SJSA1 (cell line): Measurements from ENCODE around the gene RTP1. TPM values are rescaled to one million over a fixed set of nuclear protein-coding genes. Genes with fewer than 3 reads are reported as not detected.
"Not testable (repeated sequence)": the region's sequence is repeated elsewhere in the genome, so short reads cannot be mapped to it uniquely, and the experiment has no call there.

ENCODE experiments used
- DNase-seq, 2 experiments: peaks; one replicate each; pipeline ENCODE4 v3.0.0-alpha.2; 2015 to 2020; ENCODE audit warnings: low spot score in 2 of 2, low read depth in 1 of 2
- H3K27ac ChIP-seq: fragments of 250-450 bp; sonication (Bioruptor Pico); 2 replicates; pipeline ENCODE4 v1.5.1; 2020; ENCODE audit warnings: mild to moderate bottlenecking, moderate library complexity
- H3K27me3 ChIP-seq: fragments of 250-450 bp; sonication (Bioruptor Pico); replicated peaks from 2 replicates; pipeline ENCODE4 v1.5.1; 2020; ENCODE audit warnings: mild to moderate bottlenecking, moderate library complexity
- H3K36me3 ChIP-seq: fragments of 250-450 bp; sonication (Bioruptor Pico); 2 replicates; pipeline ENCODE4 v1.5.1; 2020; ENCODE audit warnings: mild to moderate bottlenecking
- H3K4me1 ChIP-seq: fragments of 250-450 bp; sonication (Bioruptor Pico); replicated peaks from 2 replicates; pipeline ENCODE4 v1.6.1; 2021; ENCODE audit warnings: mild to moderate bottlenecking
- H3K4me3 ChIP-seq: fragments of 250-450 bp; sonication (Bioruptor Pico); 2 replicates; pipeline ENCODE4 v1.5.1; 2020; ENCODE audit warnings: mild to moderate bottlenecking
- H3K9me3 ChIP-seq: fragments of 250-450 bp; sonication (Bioruptor Pico); replicated peaks from 2 replicates; pipeline ENCODE4 v1.5.1; 2020; ENCODE audit warnings: mild to moderate bottlenecking
- total RNA-seq: library from RNA; depleted of rRNA; stranded (reverse); fragments of >200 nt; shearing (Covaris generic); gene quantifications from 2 replicates; pipeline ENCODE4 v1.2.3, GENCODE V29; 2014; rRNA removed

The RTP1 gene
- total RNA-seq, 1 experiment from 2014 or later = not detected

GRCh38 chr3:187237741-187238140 is 40.5 kb downstream of the RTP1 start:
- Histone ChIP-seq H3K9me3 (no peaks in the 10 kb centered on the region), H3K4me1 (no peaks in the 10 kb centered on the region), H3K36me3 (no peaks in the 10 kb centered on the region), H3K27me3 (no peaks in the 10 kb centered on the region), H3K4me3 (no peak overlapping the region), H3K27ac (no peak overlapping the region)
- DNase-seq = no peak

GRCh38 chr3:187238239-187238638 is 41.0 kb downstream of the RTP1 start:
- Histone ChIP-seq H3K4me1 (no peaks in the 10 kb centered on the region), H3K27ac (no peak overlapping the region), H3K9me3 (no peaks in the 10 kb centered on the region), H3K27me3 (no peaks in the 10 kb centered on the region), H3K4me3 (no peak overlapping the region), H3K36me3 (no peaks in the 10 kb centered on the region)
- DNase-seq = no peak

DNA sequence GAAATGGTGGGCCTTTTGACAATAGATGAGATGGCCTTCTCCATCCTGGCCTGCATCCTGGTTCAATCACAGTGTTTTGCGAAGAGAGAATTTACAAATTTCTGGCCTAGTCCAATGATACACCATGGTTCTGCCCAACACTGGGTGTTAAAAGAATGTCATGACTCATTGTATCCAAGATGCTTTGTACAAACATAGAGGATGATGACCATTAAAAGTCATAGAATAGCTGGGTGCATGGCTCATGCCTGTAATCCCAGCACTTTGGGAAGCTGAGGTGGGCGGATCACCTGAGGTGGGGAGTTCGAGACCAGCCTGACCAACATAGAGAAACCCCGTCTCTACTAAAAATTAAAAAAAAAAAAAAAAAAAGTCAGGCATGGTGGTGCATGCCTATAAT is 41.5 kb downstream of the RTP1 start:
- H3K4me3 ChIP-seq, H3K27me3 ChIP-seq, H3K9me3 ChIP-seq, H3K27ac ChIP-seq, H3K4me1 ChIP-seq, DNase-seq, H3K36me3 ChIP-seq: not testable (repeated sequence)

GRCh38 chr3:187242435-187242834 is 45.1 kb downstream of the RTP1 start:
- H3K9me3 ChIP-seq = no peaks in the 10 kb centered on the region
- no peaks in the 10 kb centered on the region for H3K4me1 ChIP-seq
- no peaks in the 10 kb centered on the region for H3K36me3 ChIP-seq
- no peak overlapping the region for H3K4me3 ChIP-seq
- H3K27me3 ChIP-seq = no peaks in the 10 kb centered on the region
- DNase-seq = no peak
- H3K27ac ChIP-seq = no peak overlapping the region

DNA sequence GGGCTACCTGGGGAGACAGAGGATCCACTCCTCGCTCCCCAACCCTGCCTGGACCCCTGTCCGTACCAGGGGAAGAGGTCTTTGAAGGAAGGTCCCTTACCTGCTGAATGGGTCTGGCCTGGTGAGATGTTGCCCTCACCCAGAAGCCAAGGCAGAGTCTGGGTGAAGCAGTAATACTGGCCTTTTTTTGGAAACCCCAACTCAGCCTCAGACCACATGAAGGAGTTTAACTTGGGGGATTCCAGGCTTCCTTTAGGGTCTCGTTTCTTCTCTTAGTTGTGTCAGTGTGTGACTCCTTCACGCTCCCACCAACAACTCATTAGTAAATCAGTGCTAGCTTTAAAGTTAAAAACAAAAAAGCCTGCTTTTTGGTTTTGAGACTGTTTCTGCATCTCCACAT is 45.6 kb downstream of the RTP1 start:
- Histone ChIP-seq H3K4me1 (no peaks in the 10 kb centered on the region), H3K27me3 (no peaks in the 10 kb centered on the region), H3K9me3 (no peaks in the 10 kb centered on the region), H3K27ac (no peak overlapping the region), H3K36me3 (no peaks in the 10 kb centered on the region), H3K4me3 (no peak overlapping the region)
- no peak for DNase-seq

DNA sequence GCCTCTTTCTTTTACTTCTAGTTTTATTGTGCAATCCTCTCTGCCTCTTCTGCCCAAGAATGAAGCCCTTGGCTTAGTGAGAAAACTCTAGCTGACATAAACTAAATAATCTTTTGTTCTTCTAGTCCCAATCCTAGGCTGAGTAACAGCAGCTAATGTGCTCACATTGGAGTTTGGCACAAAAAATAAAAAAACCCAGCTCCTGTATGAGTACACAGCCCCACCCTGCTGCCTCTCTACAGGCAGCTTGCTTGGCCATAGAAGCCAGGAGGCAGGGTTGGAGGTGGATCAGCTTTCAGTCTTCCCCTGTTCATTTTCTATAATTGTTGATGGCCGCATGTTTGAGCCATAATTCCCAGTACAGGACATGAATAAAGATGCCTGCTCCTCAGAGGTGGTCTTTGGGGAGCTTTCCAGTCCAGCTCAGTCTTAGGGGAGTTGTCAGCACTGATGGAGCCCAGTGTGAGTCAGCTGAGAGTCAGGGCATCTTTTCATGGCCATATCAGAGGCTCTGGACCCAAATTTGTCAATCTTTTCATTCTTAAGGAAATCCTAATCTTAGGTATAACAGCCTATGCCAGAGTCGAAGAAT is 46.7 kb downstream of the RTP1 start:
- H3K4me1 ChIP-seq = no peaks in the 10 kb centered on the region
- H3K27ac ChIP-seq = no peak overlapping the region
- H3K9me3 ChIP-seq = no peaks in the 10 kb centered on the region
- H3K36me3 ChIP-seq = no peaks in the 10 kb centered on the region
- H3K27me3 ChIP-seq = no peaks in the 10 kb centered on the region
- H3K4me3 ChIP-seq = no peak overlapping the region
- no peak for DNase-seq

- no peak for DNase-seq
- H3K27me3 ChIP-seq = no peaks in the 10 kb centered on the region
- H3K4me3 ChIP-seq = no peak overlapping the region
- H3K9me3 ChIP-seq = no peaks in the 10 kb centered on the region
- no peaks in the 10 kb centered on the region for H3K36me3 ChIP-seq
- no peaks in the 10 kb centered on the region for H3K4me1 ChIP-seq
- no peak overlapping the region for H3K27ac ChIP-seq
Measured at GRCh38 chr3:187247398-187247797, 50.1 kb downstream of the RTP1 start.

Other genes starting within 250 kb of the RTP1 start
- 29.4 and 55.7 TPM in 2 replicates for gene RPL39L, start 58.0 kb upstream of the RTP1 start, total RNA-seq
- 2.1 and 2.3 TPM in 2 replicates for gene MASP1, start 94.3 kb downstream of the RTP1 start, total RNA-seq
- gene RTP4, start 170.9 kb downstream of the RTP1 start, total RNA-seq = 2.2 and 3.1 TPM in 2 replicates